DMS 273 (cell line): Measurements from ENCODE around the gene TSPAN17.

Experiments
- DNase-seq: peaks from one replicate; lab custom pipeline; 2025; ENCODE audit not compliant: unreplicated experiment; lab: John Stamatoyannopoulos, UW

TSPAN17 gene

GRCh38 chr5:176620333-176620981, 26.8 kb upstream of the TSPAN17 start:
- peak; percentile 75 for DNase-seq

- peak; percentile 43 for DNase-seq
Measured at GRCh38 chr5:176621661-176622079, 25.6 kb upstream of the TSPAN17 start.

- DNase-seq: no peak
Measured at GRCh38 chr5:176624142-176624541, 23.1 kb upstream of the TSPAN17 start.

GRCh38 chr5:176624938-176625337, 22.3 kb upstream of the TSPAN17 start:
- no peak for DNase-seq

GRCh38 chr5:176625512-176625911, 21.8 kb upstream of the TSPAN17 start:
- DNase-seq: no peak

- no peak for DNase-seq
Measured at GRCh38 chr5:176625966-176626875, 21.1 kb upstream of the TSPAN17 start.

- no peak for DNase-seq
Measured at GRCh38 chr5:176626876-176627236, 20.4 kb upstream of the TSPAN17 start.

- DNase-seq: no peak
Measured at GRCh38 chr5:176627582-176627981, 19.7 kb upstream of the TSPAN17 start.

- DNase-seq: no peak
Measured at GRCh38 chr5:176628406-176629228, 18.7 kb upstream of the TSPAN17 start.

- DNase-seq: no peak
Measured at GRCh38 chr5:176629317-176629852, 17.9 kb upstream of the TSPAN17 start.

- peak; percentile 93 for DNase-seq
Measured at GRCh38 chr5:176629853-176630680, 17.2 kb upstream of the TSPAN17 start, which contains the start of the genes EIF4E1B and SNCB. Gene EIF4E1B, plus strand, starts transcription at chr5:176630675. Its CDS starts 12,113 bp downstream, at chr5:176642788. Gene SNCB, minus strand, starts transcription at chr5:176630534. Its CDS starts 880 bp downstream, at chr5:176629654.

- no peak for DNase-seq
Measured at GRCh38 chr5:176630681-176631222, 16.5 kb upstream of the TSPAN17 start.

GRCh38 chr5:176631383-176632200, 15.7 kb upstream of the TSPAN17 start:
- DNase-seq: peak; percentile 73

GRCh38 chr5:176632745-176633144, 14.5 kb upstream of the TSPAN17 start:
- no peak for DNase-seq

- no peak for DNase-seq
Measured at GRCh38 chr5:176633598-176633997, 13.7 kb upstream of the TSPAN17 start.

- no peak for DNase-seq
Measured at GRCh38 chr5:176636426-176636825, 10.9 kb upstream of the TSPAN17 start.

- no peak for DNase-seq
Measured at GRCh38 chr5:176637556-176637955, 9.7 kb upstream of the TSPAN17 start.

GRCh38 chr5:176638437-176638836, 8.8 kb upstream of the TSPAN17 start:
- DNase-seq: no peak

- no peak for DNase-seq
Measured at GRCh38 chr5:176639208-176639607, 8.1 kb upstream of the TSPAN17 start.
